Kidney (tissue), 14 donors: ENCODE data around the gene NDUFS2. TPM values are rescaled to one million over a fixed set of nuclear protein-coding genes. Genes with fewer than 3 reads are reported as not detected.

Experiments used
- DNase-seq, 5 donors: peaks; one replicate each; pipeline ENCODE4 v3.0.0-alpha.2; 2013 to 2020
- FAIRE-seq: peaks from 2 replicates; lab custom pipeline; 2012; peaks lifted over from hg19 to GRCh38; lab: Jason Lieb, UNC
- H3K27ac ChIP-seq, 2 donors: one replicate each; pipeline ENCODE4 v1.7.0; 2013; ENCODE audit warnings: low read depth in 2 of 2, low read length in 2 of 2, inconsistent platforms in 1 of 2
- H3K27me3 ChIP-seq: one replicate; pipeline ENCODE4 v1.7.1; 2013; ENCODE audit warnings: low read length, inconsistent platforms; ENCODE audit not compliant: control insufficient read depth, insufficient read depth
- H3K36me3 ChIP-seq, 3 donors: one replicate each; pipeline versions ENCODE4 v1.7.0 to v1.7.1; 2013; ENCODE audit warnings: low read length in 3 of 3, control low read depth in 1 of 3, inconsistent platforms in 1 of 3; ENCODE audit not compliant: insufficient read depth in 3 of 3, control insufficient read depth in 2 of 3
- H3K4me1 ChIP-seq, 3 donors: one replicate each; pipeline versions ENCODE4 v1.7.0 to v1.7.1; 2013; ENCODE audit warnings: low read length in 3 of 3, inconsistent platforms in 1 of 3, low read depth in 1 of 3; ENCODE audit not compliant: control insufficient read depth in 2 of 3, insufficient read depth in 2 of 3
- H3K4me3 ChIP-seq, 3 donors: one replicate each; pipeline versions ENCODE4 v1.7.0 to v1.8.1; 2013; ENCODE audit warnings: low read length in 3 of 3, control low read depth in 1 of 3, inconsistent platforms in 1 of 3
- H3K9ac ChIP-seq, 3 donors: one replicate each; pipeline versions ENCODE4 v1.7.0 to v1.7.1; 2013; ENCODE audit warnings: low read length in 3 of 3, control low read depth in 1 of 3, inconsistent platforms in 1 of 3
- H3K9me3 ChIP-seq, 3 donors: one replicate each; pipeline versions ENCODE4 v1.7.0 to v1.7.1; 2013; ENCODE audit warnings: low read length in 3 of 3, control low read depth in 1 of 3, inconsistent platforms in 1 of 3; ENCODE audit not compliant: control insufficient read depth in 2 of 3, insufficient read depth in 1 of 3
- intact Hi-C: fragments of 100-400 bp; cut with DNase I; formaldehyde crosslinking; loops from one replicate; pipeline ENCODE4 v1.11.1; 2022
- polyA plus RNA-seq: library from polyadenylated mRNA; stranded (reverse); fragments of 350-450 nt; fragmentation: Illumina TruSeq; extraction: RNeasy Lipid Tissue Mini Kit (QIAGEN cat#74804); gene quantifications from one replicate; pipeline ENCODE4 v1.2.3, GENCODE V29; 2014; ENCODE audit warnings: low read depth, low replicate concordance; ENCODE audit not compliant: insufficient read depth
- total RNA-seq: library from RNA; stranded (reverse); fragmentation: NEBNext Ultra II Directional; extraction: Animal tissue kit (Norgen Biotek cat#: 25700); gene quantifications from one replicate; pipeline ENCODE4 v1.2.1, GENCODE V29; 2021
- TF ChIP-seq, protein P1 (sequence below): IDR thresholded peaks from 3 replicates; pipeline ENCODE4 v1.5.1; 2012; ENCODE audit warnings: mild to moderate bottlenecking, moderate library complexity, borderline replicate concordance; ENCODE audit not compliant: insufficient read depth; ENCODE audit errors: extremely low read depth
- donor health status: control.
- donor health status: control.
- donor health status: control.
- donor health status: control.
- donor health status: control.
- donor health status: DM: yes; HTN: yes; CAD: no.
- donor health status: Normal renal cell carcinoma (clear cell type).

NDUFS2 gene
- total and polyA plus RNA-seq, 2 donors from 2014 or later = 92.7 to 197 TPM

DNA sequence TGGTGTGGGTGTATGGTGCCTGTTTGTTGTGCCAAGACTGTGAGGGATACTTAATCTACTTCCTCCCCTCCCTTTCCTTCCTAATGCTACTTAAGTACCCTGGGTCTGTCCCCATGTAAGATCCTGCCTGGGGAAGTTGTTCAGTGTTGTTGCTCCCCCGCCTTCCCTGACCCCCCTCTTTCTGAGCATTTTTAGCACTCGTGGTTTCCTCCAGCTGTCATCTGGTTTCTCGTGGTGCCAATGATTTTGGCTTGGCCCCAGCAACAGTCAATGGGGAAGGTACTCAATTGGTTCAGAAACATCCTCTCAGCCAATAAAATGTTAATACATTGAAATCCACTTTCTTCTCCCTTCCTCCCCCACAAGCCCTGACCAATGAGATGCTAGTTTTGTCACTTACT lies 16.9 kb upstream of the NDUFS2 start:
- Histone ChIP-seq H3K4me3 (no peak overlapping the region), H3K27me3 (no peaks in the 10 kb centered on the region)
- FAIRE-seq = no peak

DNA sequence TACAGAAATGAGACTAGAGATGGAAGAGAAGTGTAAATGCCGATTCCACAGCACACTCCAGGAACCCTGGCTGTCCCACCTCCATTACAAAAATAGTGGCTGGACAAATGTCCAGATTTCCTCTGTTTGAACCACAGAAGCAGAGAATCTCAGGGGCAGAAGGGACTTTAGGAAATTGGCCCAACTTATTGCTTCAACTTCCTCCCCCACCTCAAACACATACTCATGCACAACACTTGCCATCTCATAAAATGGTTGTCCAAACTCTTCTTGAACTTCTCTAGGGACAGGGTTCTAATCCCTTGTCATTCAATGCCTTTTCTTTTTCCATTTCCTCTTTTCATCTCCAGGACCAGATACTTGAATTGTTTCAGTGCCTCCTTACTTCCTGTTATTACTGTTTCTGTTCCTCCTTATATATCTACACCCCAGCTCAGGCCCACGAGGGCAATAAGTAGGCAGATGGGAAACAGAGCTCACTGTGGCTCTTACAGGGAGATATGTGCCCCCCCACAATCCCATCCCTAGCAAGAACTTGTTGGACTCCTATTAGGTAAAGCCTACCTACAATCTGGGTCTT lies 16.3 kb upstream of the NDUFS2 start:
- H3K4me3 ChIP-seq = no peak overlapping the region
- no peaks in the 10 kb centered on the region for H3K36me3 ChIP-seq
- FAIRE-seq = no peak
- no peak overlapping the region for H3K9ac ChIP-seq
- TF ChIP-seq, protein P1, sequence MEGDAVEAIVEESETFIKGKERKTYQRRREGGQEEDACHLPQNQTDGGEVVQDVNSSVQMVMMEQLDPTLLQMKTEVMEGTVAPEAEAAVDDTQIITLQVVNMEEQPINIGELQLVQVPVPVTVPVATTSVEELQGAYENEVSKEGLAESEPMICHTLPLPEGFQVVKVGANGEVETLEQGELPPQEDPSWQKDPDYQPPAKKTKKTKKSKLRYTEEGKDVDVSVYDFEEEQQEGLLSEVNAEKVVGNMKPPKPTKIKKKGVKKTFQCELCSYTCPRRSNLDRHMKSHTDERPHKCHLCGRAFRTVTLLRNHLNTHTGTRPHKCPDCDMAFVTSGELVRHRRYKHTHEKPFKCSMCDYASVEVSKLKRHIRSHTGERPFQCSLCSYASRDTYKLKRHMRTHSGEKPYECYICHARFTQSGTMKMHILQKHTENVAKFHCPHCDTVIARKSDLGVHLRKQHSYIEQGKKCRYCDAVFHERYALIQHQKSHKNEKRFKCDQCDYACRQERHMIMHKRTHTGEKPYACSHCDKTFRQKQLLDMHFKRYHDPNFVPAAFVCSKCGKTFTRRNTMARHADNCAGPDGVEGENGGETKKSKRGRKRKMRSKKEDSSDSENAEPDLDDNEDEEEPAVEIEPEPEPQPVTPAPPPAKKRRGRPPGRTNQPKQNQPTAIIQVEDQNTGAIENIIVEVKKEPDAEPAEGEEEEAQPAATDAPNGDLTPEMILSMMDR = no peak
- H3K9me3 ChIP-seq = no peaks in the 10 kb centered on the region
- DNase-seq = peak in 1 of 5 donors; percentile 29
- no peaks in the 10 kb centered on the region for H3K27me3 ChIP-seq
- peaks cover 0 to 2% (median 0%) of the 10 kb centered on the region in 3 donors for H3K4me1 ChIP-seq
- intact Hi-C loops = no loop called here
- peak overlapping the region; percentile 7 to 62 for H3K27ac ChIP-seq

More for the DNA sequence above, 16.9 kb upstream of the NDUFS2 start:
- H3K27ac ChIP-seq = peak overlapping the region in 1 of 2 donors; percentile 62
- TF ChIP-seq, protein P1 = no peak
- DNase-seq = peak in 4 of 5 donors; percentile 26 to 87 (median 54)
- H3K9me3 ChIP-seq = no peaks in the 10 kb centered on the region
- H3K4me1 ChIP-seq = peaks cover 0 to 2% (median 0%) of the 10 kb centered on the region in 3 donors
- H3K9ac ChIP-seq = no peak overlapping the region
- intact Hi-C loops = no loop called here
- H3K36me3 ChIP-seq = no peaks in the 10 kb centered on the region

DNA sequence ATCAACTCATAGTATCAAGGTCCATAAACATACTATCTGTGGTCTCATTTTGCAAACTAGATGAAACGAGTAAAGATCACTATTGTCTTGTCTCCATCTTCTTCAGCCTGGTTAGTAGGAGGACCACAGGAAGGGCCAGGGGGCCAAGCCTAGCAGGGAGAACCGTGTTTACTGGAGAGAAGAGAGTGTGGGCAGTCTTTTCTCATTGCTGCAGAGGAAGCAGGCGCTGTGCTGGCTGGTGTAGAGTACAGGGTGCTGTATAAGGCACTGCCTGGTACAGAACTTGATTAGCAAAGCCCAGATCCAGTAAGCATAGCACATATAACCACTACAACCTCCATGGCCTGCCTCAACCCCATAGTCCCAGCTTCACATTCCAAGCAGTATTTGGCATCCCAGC lies 14.9 kb upstream of the NDUFS2 start:
- H3K27ac ChIP-seq = no peak overlapping the region
- TF ChIP-seq, protein P1 = no peak
- no peak overlapping the region for H3K4me3 ChIP-seq
- peaks cover 0 to 2% (median 0%) of the 10 kb centered on the region in 3 donors for H3K4me1 ChIP-seq
- no peaks in the 10 kb centered on the region for H3K9me3 ChIP-seq
- intact Hi-C loops = no loop called here
- no peak overlapping the region for H3K9ac ChIP-seq
- DNase-seq (peak in 1 of 5 donors; percentile 35), FAIRE-seq (no peak)
- H3K36me3 ChIP-seq = no peaks in the 10 kb centered on the region
- H3K27me3 ChIP-seq = no peaks in the 10 kb centered on the region
